ENCODE measurements around the gene TMEM170B. TPM values are rescaled to one million over a fixed set of nuclear protein-coding genes. Genes with fewer than 3 reads are reported as not detected.

The TMEM170B gene
- total and polyA plus RNA-seq, 2 of the 8 experiments (the other 6 are each of a cell fraction or from before 2014, with no cell fraction given) = 0.80 to 4.3 TPM

GRCh38 chr6:11514672-11515071 lies 22.9 kb upstream of the TMEM170B start (continued):
- TF ChIP-seq SIN3A (conservative IDR thresholded peaks at IDR 0.05 in 1 of 2, IDR thresholded peaks at IDR 0.05 in 1 of 2; ENCODE audit: low read depth in 1 of 2, low read length in 2 of 2) (no peak), ATF3 (IDR thresholded peaks at IDR 0.05; ENCODE audit: insufficient read depth, low read depth, low read length) (no peak), SP4 (IDR thresholded peaks at IDR 0.05; ENCODE audit: low read length) (no peak), TAF7 (optimal IDR thresholded peaks at IDR 0.05; ENCODE audit: borderline replicate concordance, low read depth, low read length) (no peak), JUN (IDR thresholded peaks at IDR 0.05; ENCODE audit: low read depth, low read length) (no peak)
